ENCODE data around the gene GRM7. TPM values are rescaled to one million over a fixed set of nuclear protein-coding genes. Genes with fewer than 3 reads are reported as not detected.

GRM7 gene
- total RNA-seq, 1 donor from 2014 or later = not detected

- no peak for DNase-seq
Observed at GRCh38 chr3:7678521-7678920, 817.6 kb downstream of the GRM7 start.

- peak; percentile 88 for DNase-seq
Observed at GRCh38 chr3:7682822-7683229, 821.9 kb downstream of the GRM7 start.

GRCh38 chr3:7683426-7683825 lies 822.5 kb downstream of the GRM7 start:
- DNase-seq = peak; percentile 8

GRCh38 chr3:7684182-7684715 lies 823.3 kb downstream of the GRM7 start:
- DNase-seq = no peak

- peak; percentile 6 for DNase-seq
Observed at GRCh38 chr3:7687428-7688147, 826.7 kb downstream of the GRM7 start.

GRCh38 chr3:7692866-7693265 lies 832.0 kb downstream of the GRM7 start:
- DNase-seq = no peak

- no peak for DNase-seq
Observed at GRCh38 chr3:7693976-7694375, 833.1 kb downstream of the GRM7 start.

GRCh38 chr3:7695049-7695448 lies 834.1 kb downstream of the GRM7 start:
- DNase-seq = no peak

GRCh38 chr3:7696320-7696719 lies 835.4 kb downstream of the GRM7 start:
- DNase-seq = no peak

GRCh38 chr3:7697548-7697947 lies 836.6 kb downstream of the GRM7 start:
- no peak for DNase-seq

GRCh38 chr3:7700539-7700938 lies 839.6 kb downstream of the GRM7 start:
- DNase-seq = no peak

GRCh38 chr3:7700977-7701376 lies 840.1 kb downstream of the GRM7 start:
- DNase-seq = no peak

- DNase-seq = peak; percentile 52
Observed at GRCh38 chr3:7707187-7707586, 846.3 kb downstream of the GRM7 start.

- peak; percentile 66 for DNase-seq
Observed at GRCh38 chr3:7709376-7710082, 848.6 kb downstream of the GRM7 start.

GRCh38 chr3:7710284-7710683 lies 849.4 kb downstream of the GRM7 start:
- peak; percentile 26 for DNase-seq

GRCh38 chr3:7713724-7714123 lies 852.8 kb downstream of the GRM7 start:
- no peak for DNase-seq

GRCh38 chr3:7720649-7721297 lies 859.9 kb downstream of the GRM7 start:
- DNase-seq = no peak

- no peak for DNase-seq
Observed at GRCh38 chr3:7721869-7722268, 861.0 kb downstream of the GRM7 start.

GRCh38 chr3:7728566-7729519 lies 867.9 kb downstream of the GRM7 start:
- DNase-seq = no peak

GRCh38 chr3:7733933-7734332 lies 873.0 kb downstream of the GRM7 start:
- peak; percentile 76 for DNase-seq

GRCh38 chr3:7734456-7734855 lies 873.5 kb downstream of the GRM7 start:
- peak; percentile 60 for DNase-seq

GRCh38 chr3:7737263-7737662 lies 876.3 kb downstream of the GRM7 start:
- no peak for DNase-seq

Measured in dermis blood vessel endothelial cell (primary cell).